Activated CD4-positive, alpha-beta T cell treated with anti-CD3 and anti-CD28 coated beads for 1 hour (primary cell): ENCODE measurements around the gene KRT82.
"Not testable (repeated sequence)": the region's sequence is repeated elsewhere in the genome, so short reads cannot be mapped to it uniquely, and the experiment has no call there.

Experiments
- DNase-seq: peaks from one replicate; pipeline ENCODE4 v3.0.0-alpha.2; 2020

The KRT82 gene

GRCh38 chr12:52405922-52406385 is at the start of gene KRT82:
Gene KRT82 (minus strand): TSS chr12:52406335. CDS start chr12:52406277, 58 bp downstream.
- DNase-seq, result no peak

GRCh38 chr12:52455821-52456220 is 49.7 kb upstream of the KRT82 start:
- DNase-seq, result no peak

GRCh38 chr12:52454411-52455201 is 48.5 kb upstream of the KRT82 start:
- DNase-seq, result no peak

- DNase-seq, result no peak
Observed at GRCh38 chr12:52452101-52452500, 46.0 kb upstream of the KRT82 start, which contains the start of gene KRT6B. Gene KRT6B (minus strand): TSS chr12:52452146. CDS start chr12:52452078, 68 bp downstream.

GRCh38 chr12:52448228-52448627 is 42.1 kb upstream of the KRT82 start:
- DNase-seq, result no peak

GRCh38 chr12:52447196-52447595 is 41.1 kb upstream of the KRT82 start:
- DNase-seq, result not testable (repeated sequence)

GRCh38 chr12:52446367-52447045 is 40.4 kb upstream of the KRT82 start:
- no peak for DNase-seq

- DNase-seq, result no peak
Observed at GRCh38 chr12:52445876-52446275, 39.7 kb upstream of the KRT82 start.

- DNase-seq, result no peak
Observed at GRCh38 chr12:52444647-52445595, 38.8 kb upstream of the KRT82 start.

GRCh38 chr12:52443966-52444365 is 37.8 kb upstream of the KRT82 start:
- DNase-seq, result no peak

- no peak for DNase-seq
Observed at GRCh38 chr12:52442600-52443061, 36.5 kb upstream of the KRT82 start.

GRCh38 chr12:52441320-52441911 is 35.3 kb upstream of the KRT82 start:
- DNase-seq, result no peak

- no peak for DNase-seq
Observed at GRCh38 chr12:52440821-52441319, 34.7 kb upstream of the KRT82 start.

GRCh38 chr12:52439845-52440244 is 33.7 kb upstream of the KRT82 start:
- no peak for DNase-seq

- no peak for DNase-seq
Observed at GRCh38 chr12:52439420-52439819, 33.3 kb upstream of the KRT82 start.

- DNase-seq, result no peak
Observed at GRCh38 chr12:52438305-52439301, 32.5 kb upstream of the KRT82 start.

- no peak for DNase-seq
Observed at GRCh38 chr12:52437508-52437907, 31.4 kb upstream of the KRT82 start.

GRCh38 chr12:52436828-52437474 is 30.8 kb upstream of the KRT82 start:
- no peak for DNase-seq

- DNase-seq, result no peak
Observed at GRCh38 chr12:52436000-52436827, 30.1 kb upstream of the KRT82 start.

GRCh38 chr12:52435659-52435999 is 29.5 kb upstream of the KRT82 start:
- DNase-seq, result no peak
